H1 (cell line): ENCODE data around the gene TUBD1. TPM values are rescaled to one million over a fixed set of nuclear protein-coding genes. Genes with fewer than 3 reads are reported as not detected.

Experiments used
- ATF2 ChIP-seq: IDR thresholded peaks from 2 replicates; pipeline ENCODE4 v1.6.1; 2012; ENCODE audit warnings: low read length, inconsistent platforms
- CBX8 ChIP-seq: fragments of 300-800, 300-1000 bp; sonication (generic); IDR thresholded peaks from 2 replicates; pipeline ENCODE4 v1.7.1; 2016; ENCODE audit warnings: low read depth, low read length, borderline replicate concordance
- EP300 ChIP-seq, 2 experiments: IDR thresholded peaks; 1 replicate in 1 of 2; 2 replicates in 1 of 2; pipeline ENCODE4 v1.6.1; 2011 to 2012; ENCODE audit warnings: low read depth in 2 of 2, low read length in 2 of 2, mild to moderate bottlenecking in 2 of 2, borderline replicate concordance in 1 of 2, inconsistent platforms in 1 of 2, moderate library complexity in 1 of 2
- GABPA ChIP-seq: IDR thresholded peaks from 2 replicates; pipeline ENCODE4 v1.6.1; 2011; ENCODE audit warnings: mild to moderate bottlenecking, low read length, moderate library complexity, borderline replicate concordance; ENCODE audit not compliant: insufficient read depth
- GTF2F1 ChIP-seq: IDR thresholded peaks from 2 replicates; pipeline ENCODE4 v1.6.1; 2012; ENCODE audit warnings: low read depth, low read length, improper control_type of control experiment, borderline replicate concordance
- HDAC2 ChIP-seq, 2 experiments: fragments of 300-600 bp in 1 of 2; sonication (generic) in 1 of 2; IDR thresholded peaks; 2 replicates each; pipeline ENCODE4 v1.6.1; 2011 to 2012; ENCODE audit warnings: low read depth in 2 of 2, low read length in 2 of 2, mild to moderate bottlenecking in 2 of 2, moderate library complexity in 2 of 2, borderline replicate concordance in 1 of 2, inconsistent platforms in 1 of 2
- KDM1A ChIP-seq: fragments of 200-600, 300-600 bp; sonication (generic); IDR thresholded peaks from 2 replicates; pipeline ENCODE4 v1.7.1; 2016; ENCODE audit warnings: mild to moderate bottlenecking, low read length, borderline replicate concordance
- MAX ChIP-seq: IDR thresholded peaks from 2 replicates; pipeline ENCODE4 v1.6.1; 2012; ENCODE audit warnings: inconsistent platforms
- POLR2A ChIP-seq, 2 experiments: IDR thresholded peaks; 1 replicate in 1 of 2; 2 replicates in 1 of 2; pipeline ENCODE4 v1.6.1; 2011; ENCODE audit warnings: low read depth in 2 of 2, low read length in 2 of 2, mild to moderate bottlenecking in 2 of 2; ENCODE audit errors: control extremely low read depth in 1 of 2
- RAD21 ChIP-seq, 2 experiments: IDR thresholded peaks in 1 of 2; conservative IDR thresholded peaks in 1 of 2; 2 replicates each; pipeline ENCODE4 v1.6.1; 2011; ENCODE audit warnings: low read depth in 2 of 2, low read length in 2 of 2, improper control_type of control experiment in 1 of 2, inconsistent platforms in 1 of 2, mild to moderate bottlenecking in 1 of 2, moderate library complexity in 1 of 2
- TAF1 ChIP-seq: IDR thresholded peaks from 2 replicates; pipeline ENCODE4 v1.6.1; 2011; ENCODE audit warnings: mild to moderate bottlenecking, low read depth, low read length
- USF2 ChIP-seq: IDR thresholded peaks from 2 replicates; pipeline ENCODE4 v1.6.1; 2011; ENCODE audit warnings: low read length, improper control_type of control experiment
- ZNF274 ChIP-seq: IDR thresholded peaks from 2 replicates; pipeline ENCODE4 v1.7.0; 2012; ENCODE audit warnings: low read length, borderline replicate concordance; ENCODE audit errors: extremely low read depth
- polyA plus RNA-seq, 7 experiments: library from polyadenylated mRNA; depleted of rRNA in 3 of 7; stranded (reverse) in 5 of 7; unstranded in 2 of 7; fragments of >200 nt in 5 of 7; fragments of 200-250 nt in 2 of 7; gene quantifications; 1 replicate in 5 of 7; 2 replicates in 1 of 7; 4 replicates in 1 of 7; pipeline versions ENCODE4 v1.2.1 to v1.2.3, GENCODE V29; 2011 to 2013; ENCODE audit warnings: missing spikeins in 2 of 7, mixed read lengths in 2 of 7
- total RNA-seq: library from RNA; stranded (reverse); fragmentation: NEBNext Ultra II Directional; extraction: Animal tissue kit (Norgen Biotek cat#: 25700); gene quantifications from 2 replicates; pipeline ENCODE4 v1.2.1, GENCODE V29; 2021

TUBD1 gene
- total and polyA plus RNA-seq, 2 of the 8 experiments (the other 6 are each of a cell fraction or from before 2014, with no cell fraction given): 9.1 to 17.5 TPM

GRCh38 chr17:59840329-59841090, 52.2 kb downstream of the TUBD1 start (continued):
- TF ChIP-seq USF2: no peak
- no peak; the same call in 1 of the 2 replicates for TF ChIP-seq ATF2
- TF ChIP-seq KDM1A: no peak
- peak; percentile 52 for TF ChIP-seq TAF1
- no peak; a peak in 1 of 4 replicates for TF ChIP-seq RAD21 (IDR thresholded peaks at IDR 0.05 in 1 of 2, conservative IDR thresholded peaks at IDR 0.05 in 1 of 2; ENCODE audit: low read depth in 2 of 2, low read length in 2 of 2)
- TF ChIP-seq GTF2F1: peak; percentile 66; the same call in 1 of the 2 replicates
- no peak for TF ChIP-seq GABPA
- no peak for TF ChIP-seq MAX
- TF ChIP-seq ZNF274: no peak
- TF ChIP-seq EP300 (IDR thresholded peaks at IDR 0.05; ENCODE audit: borderline replicate concordance in 1 of 2, low read depth in 2 of 2, low read length in 2 of 2): no peak
- TF ChIP-seq HDAC2 (IDR thresholded peaks at IDR 0.05; ENCODE audit: borderline replicate concordance in 1 of 2, low read depth in 2 of 2, low read length in 2 of 2): 0 out of 4 replicates have a peak, but pooled peaks of 1 of the 2 experiments have one; percentile 25
- no peak for TF ChIP-seq CBX8
- TF ChIP-seq POLR2A (IDR thresholded peaks at IDR 0.05; ENCODE audit: control extremely low read depth in 1 of 2, low read depth in 2 of 2, low read length in 2 of 2): peak; percentile 34 to 62
